ENCODE results near the gene HBM.

HBM gene

DNA sequence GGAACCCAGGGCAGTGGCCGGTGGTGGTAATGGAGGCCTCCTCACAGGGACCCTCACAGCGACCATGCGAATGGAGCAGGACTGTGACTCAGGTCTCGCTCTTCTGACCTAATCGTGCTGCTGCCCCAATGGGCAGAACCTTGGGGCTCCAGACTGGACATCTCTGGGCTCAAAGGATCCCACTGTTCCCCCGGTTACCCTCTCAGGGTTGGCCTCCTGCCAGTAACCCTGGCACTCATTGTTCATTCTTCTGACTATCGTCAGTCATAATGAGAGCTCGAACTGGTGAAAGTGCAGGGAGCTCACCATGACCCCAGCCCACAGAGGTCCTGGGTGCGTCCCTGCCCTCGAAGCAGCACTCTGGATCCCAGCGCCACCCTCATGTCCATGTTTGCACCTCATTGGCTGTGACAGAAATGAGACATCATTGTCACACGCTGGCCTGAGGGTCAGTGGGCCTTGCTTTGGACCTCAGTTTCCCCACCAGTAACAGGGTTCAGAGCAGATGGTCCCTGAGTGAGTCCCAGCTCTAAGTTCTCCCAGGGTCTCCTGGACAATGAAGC, 23.3 kb upstream of the HBM start:
- TF ChIP-seq, protein P1, sequence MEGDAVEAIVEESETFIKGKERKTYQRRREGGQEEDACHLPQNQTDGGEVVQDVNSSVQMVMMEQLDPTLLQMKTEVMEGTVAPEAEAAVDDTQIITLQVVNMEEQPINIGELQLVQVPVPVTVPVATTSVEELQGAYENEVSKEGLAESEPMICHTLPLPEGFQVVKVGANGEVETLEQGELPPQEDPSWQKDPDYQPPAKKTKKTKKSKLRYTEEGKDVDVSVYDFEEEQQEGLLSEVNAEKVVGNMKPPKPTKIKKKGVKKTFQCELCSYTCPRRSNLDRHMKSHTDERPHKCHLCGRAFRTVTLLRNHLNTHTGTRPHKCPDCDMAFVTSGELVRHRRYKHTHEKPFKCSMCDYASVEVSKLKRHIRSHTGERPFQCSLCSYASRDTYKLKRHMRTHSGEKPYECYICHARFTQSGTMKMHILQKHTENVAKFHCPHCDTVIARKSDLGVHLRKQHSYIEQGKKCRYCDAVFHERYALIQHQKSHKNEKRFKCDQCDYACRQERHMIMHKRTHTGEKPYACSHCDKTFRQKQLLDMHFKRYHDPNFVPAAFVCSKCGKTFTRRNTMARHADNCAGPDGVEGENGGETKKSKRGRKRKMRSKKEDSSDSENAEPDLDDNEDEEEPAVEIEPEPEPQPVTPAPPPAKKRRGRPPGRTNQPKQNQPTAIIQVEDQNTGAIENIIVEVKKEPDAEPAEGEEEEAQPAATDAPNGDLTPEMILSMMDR (IDR thresholded peaks at IDR 0.05; ENCODE audit: unreplicated experiment in 3 of 3), result no peak
- Mint-ChIP-seq H3K4me3 (no peak overlapping the region), H3K27me3 (ENCODE audit: low read depth) (peaks cover 5% of the 10 kb centered on the region), H3K27ac (no peak overlapping the region), H3K9me3 (no peaks in the 10 kb centered on the region), H3K4me1 (no peaks in the 10 kb centered on the region), H3K36me3 (ENCODE audit: low read depth) (no peaks in the 10 kb centered on the region)

DNA sequence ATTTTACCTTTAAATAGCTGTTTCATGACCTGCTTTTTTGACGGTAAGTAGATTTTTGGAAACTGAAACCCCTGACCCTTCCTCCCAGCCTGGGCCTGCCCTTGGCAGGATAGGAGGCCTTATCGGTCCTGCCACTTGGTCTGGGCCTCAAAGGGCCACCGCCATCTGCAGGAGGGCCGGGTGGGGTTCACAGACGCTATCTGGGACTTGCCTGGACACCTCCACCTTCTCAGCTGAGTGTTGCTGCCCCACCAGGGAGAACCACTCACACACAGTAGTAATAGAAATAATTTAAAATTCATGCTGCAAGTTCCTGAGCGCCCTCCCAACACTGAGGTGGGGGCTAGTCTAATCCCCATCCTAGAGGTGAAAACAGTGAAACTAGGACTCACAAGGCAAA, 22.7 kb upstream of the HBM start:
- Mint-ChIP-seq H3K27me3 (ENCODE audit: low read depth) (peaks cover 5% of the 10 kb centered on the region), H3K4me1 (no peaks in the 10 kb centered on the region), H3K4me3 (no peak overlapping the region), H3K9me3 (no peaks in the 10 kb centered on the region), H3K36me3 (ENCODE audit: low read depth) (no peaks in the 10 kb centered on the region), H3K27ac (no peak overlapping the region)
- TF ChIP-seq, protein P1 (IDR thresholded peaks at IDR 0.05; ENCODE audit: unreplicated experiment in 3 of 3), result no peak

DNA sequence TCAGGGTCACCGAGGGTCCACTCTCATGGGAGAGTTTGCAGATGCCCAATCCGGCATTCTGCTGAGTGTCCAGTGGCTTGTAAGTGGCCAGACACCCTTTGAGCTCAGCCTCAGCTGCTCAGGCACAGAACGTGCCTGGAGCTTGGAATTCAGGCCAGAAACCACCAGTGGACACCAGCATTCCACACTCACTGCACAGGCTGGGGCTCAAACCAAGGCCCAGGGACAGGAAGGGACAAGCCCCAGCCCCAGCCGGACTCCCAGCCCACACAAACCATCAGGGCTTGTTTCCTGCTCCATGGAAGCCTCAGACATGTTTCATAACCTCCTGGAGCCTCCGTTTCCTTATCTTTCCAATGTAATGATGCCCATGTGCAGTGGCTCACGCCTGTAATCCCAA, 22.3 kb upstream of the HBM start:
- H3K36me3 Mint-ChIP-seq (ENCODE audit: low read depth), result no peaks in the 10 kb centered on the region
- no peak overlapping the region for H3K27ac Mint-ChIP-seq
- H3K4me1 Mint-ChIP-seq, result no peaks in the 10 kb centered on the region
- peaks cover 8% of the 10 kb centered on the region for H3K27me3 Mint-ChIP-seq (ENCODE audit: low read depth)
- TF ChIP-seq, protein P1 (IDR thresholded peaks at IDR 0.05; ENCODE audit: unreplicated experiment in 3 of 3), result no peak
- no peak overlapping the region for H3K4me3 Mint-ChIP-seq
- no peaks in the 10 kb centered on the region for H3K9me3 Mint-ChIP-seq

DNA sequence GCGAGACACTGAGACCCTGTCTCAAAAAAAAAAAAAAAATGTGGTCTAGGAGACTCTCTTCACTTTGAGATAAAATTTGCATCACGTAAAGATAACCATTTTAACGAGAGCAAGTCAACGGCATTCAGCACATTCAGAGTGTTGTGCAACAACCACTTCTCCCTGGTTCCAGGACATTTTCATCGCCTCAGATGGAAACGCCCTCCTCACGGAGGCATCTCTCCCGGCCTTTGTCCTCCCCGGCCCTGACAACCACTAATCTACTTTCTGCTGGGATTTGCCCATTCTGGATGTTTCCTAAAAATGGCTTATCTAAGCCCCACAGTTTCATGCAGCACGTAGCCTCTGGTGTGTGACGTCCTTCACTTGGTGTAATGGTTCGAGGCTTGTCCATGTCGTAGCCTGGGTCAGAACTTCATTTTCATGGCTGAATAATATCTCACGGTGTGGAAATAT, 21.0 kb upstream of the HBM start:
- Mint-ChIP-seq H3K27ac (no peak overlapping the region), H3K36me3 (ENCODE audit: low read depth) (no peaks in the 10 kb centered on the region), H3K27me3 (ENCODE audit: low read depth) (peaks cover 19% of the 10 kb centered on the region), H3K4me3 (no peak overlapping the region), H3K9me3 (no peaks in the 10 kb centered on the region), H3K4me1 (no peaks in the 10 kb centered on the region)
- TF ChIP-seq, protein P1 (IDR thresholded peaks at IDR 0.05; ENCODE audit: unreplicated experiment in 3 of 3), result no peak

DNA sequence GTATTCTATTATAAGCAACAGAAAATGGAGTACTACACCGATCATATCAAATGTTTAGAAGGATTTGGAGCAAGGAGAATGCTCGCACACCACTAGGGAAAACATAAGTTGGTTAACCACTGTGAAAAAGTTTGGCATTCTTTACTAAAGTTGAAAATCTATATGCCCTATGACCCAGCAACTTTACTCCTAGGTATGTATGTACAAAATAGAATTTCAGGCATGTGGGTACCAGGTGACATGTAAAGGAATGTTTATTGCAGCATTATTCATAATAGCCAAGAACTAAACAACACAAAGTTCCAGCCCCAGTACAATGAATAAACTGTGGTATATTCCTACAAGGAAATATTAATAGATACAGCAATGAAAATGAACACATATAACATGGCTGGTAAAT, 19.1 kb upstream of the HBM start:
- Mint-ChIP-seq H3K4me1 (no peaks in the 10 kb centered on the region), H3K36me3 (ENCODE audit: low read depth) (no peaks in the 10 kb centered on the region), H3K4me3 (no peak overlapping the region), H3K27ac (no peak overlapping the region), H3K9me3 (no peaks in the 10 kb centered on the region), H3K27me3 (ENCODE audit: low read depth) (peaks cover 37% of the 10 kb centered on the region)
- TF ChIP-seq, protein P1 (IDR thresholded peaks at IDR 0.05; ENCODE audit: unreplicated experiment in 3 of 3), result no peak

DNA sequence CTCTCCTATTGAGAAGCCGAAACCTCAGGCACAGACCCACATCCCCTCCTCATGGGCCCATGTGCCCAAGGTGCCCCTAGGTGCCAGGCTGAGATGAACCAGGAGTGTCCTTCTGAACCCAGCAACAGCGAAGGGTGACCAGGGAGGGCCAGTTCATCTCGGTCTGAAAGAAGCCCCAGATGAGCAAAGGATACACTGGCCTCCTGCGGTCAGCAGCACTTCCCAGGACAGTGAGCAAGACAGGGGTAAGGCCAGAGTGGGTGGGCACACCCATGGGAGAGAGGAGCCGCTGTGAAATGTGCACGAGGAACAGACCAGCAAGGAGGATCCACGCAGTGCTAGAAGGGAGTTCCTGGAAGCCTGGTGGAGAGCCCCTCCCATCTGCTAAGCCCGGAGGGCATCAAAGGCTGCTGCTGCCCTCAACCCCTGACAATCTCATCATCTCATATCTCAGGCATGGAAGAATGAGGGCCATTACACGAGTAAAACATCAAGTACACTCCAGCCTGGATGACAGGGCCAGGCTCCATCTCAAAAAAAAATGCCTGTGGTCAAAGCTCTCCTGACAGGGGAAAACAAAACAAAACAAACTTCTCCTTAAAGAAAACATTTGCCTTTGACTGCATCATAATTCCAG, 16.6 kb upstream of the HBM start:
- Mint-ChIP-seq H3K4me3 (no peak overlapping the region), H3K27me3 (ENCODE audit: low read depth) (peaks cover 44% of the 10 kb centered on the region), H3K36me3 (ENCODE audit: low read depth) (no peaks in the 10 kb centered on the region), H3K27ac (no peak overlapping the region), H3K4me1 (no peaks in the 10 kb centered on the region), H3K9me3 (no peaks in the 10 kb centered on the region)
- TF ChIP-seq, protein P1 (IDR thresholded peaks at IDR 0.05; ENCODE audit: unreplicated experiment in 3 of 3), result no peak
